ENCODE measurements around the gene TOMM40L.
"Not testable (repeated sequence)": the region's sequence is repeated elsewhere in the genome, so short reads cannot be mapped to it uniquely, and the experiment has no call there.

TOMM40L gene

DNA sequence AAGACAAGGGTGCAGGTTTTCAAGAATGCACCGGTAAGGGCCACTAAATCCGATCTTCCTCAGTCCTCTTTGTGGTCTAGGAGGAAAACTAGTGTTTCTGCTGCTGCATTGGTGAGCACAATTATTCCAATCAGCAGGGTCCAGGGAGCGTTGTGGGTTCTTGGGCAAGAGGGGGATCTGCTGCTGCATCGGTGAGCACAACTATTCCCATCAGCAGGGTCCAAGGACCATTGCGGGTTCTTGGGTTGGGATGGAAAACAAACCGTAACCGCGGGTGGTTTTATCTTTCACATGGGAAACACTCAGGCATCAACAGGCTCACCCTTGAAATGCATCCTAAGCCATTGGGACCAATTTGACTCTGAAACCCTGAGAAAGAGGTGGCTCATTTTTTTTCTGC, 25.7 kb downstream of the TOMM40L start:
- Histone ChIP-seq H3K79me2 (ENCODE audit: insufficient read depth, low read length) (no peaks in the 10 kb centered on the region), H3K9ac (ENCODE audit: low read length) (no peak overlapping the region), H3K9me3 (ENCODE audit: low read length) (no peaks in the 10 kb centered on the region), H3K27me3 (ENCODE audit: insufficient read depth, low read length) (peaks cover 6% of the 10 kb centered on the region; the same call in 1 of the 2 replicates), H3K9me2 (ENCODE audit: low read depth, low read length) (no peaks in the 10 kb centered on the region), H3K27ac (ENCODE audit: low read depth, low read length, poor library complexity, severe bottlenecking) (no peak overlapping the region), H3K4me1 (ENCODE audit: insufficient read depth, low read length, severe bottlenecking) (no peaks in the 10 kb centered on the region), H3K4me3 (ENCODE audit: low read depth, low read length, poor library complexity, severe bottlenecking) (no peak overlapping the region), H3K36me3 (ENCODE audit: insufficient read depth, low read length) (no peaks in the 10 kb centered on the region), H3F3A (ENCODE audit: insufficient read depth, low read length) (no peaks in the 10 kb centered on the region), H4K20me1 (ENCODE audit: insufficient read depth, low read length) (no peaks in the 10 kb centered on the region), H2AFZ (ENCODE audit: low read length) (no peak overlapping the region), H3K4me2 (ENCODE audit: low read length) (no peak overlapping the region)
- no peak for TF ChIP-seq EZH2 (IDR thresholded peaks at IDR 0.05; ENCODE audit: borderline replicate concordance, low read length)
- TF ChIP-seq, protein P1, sequence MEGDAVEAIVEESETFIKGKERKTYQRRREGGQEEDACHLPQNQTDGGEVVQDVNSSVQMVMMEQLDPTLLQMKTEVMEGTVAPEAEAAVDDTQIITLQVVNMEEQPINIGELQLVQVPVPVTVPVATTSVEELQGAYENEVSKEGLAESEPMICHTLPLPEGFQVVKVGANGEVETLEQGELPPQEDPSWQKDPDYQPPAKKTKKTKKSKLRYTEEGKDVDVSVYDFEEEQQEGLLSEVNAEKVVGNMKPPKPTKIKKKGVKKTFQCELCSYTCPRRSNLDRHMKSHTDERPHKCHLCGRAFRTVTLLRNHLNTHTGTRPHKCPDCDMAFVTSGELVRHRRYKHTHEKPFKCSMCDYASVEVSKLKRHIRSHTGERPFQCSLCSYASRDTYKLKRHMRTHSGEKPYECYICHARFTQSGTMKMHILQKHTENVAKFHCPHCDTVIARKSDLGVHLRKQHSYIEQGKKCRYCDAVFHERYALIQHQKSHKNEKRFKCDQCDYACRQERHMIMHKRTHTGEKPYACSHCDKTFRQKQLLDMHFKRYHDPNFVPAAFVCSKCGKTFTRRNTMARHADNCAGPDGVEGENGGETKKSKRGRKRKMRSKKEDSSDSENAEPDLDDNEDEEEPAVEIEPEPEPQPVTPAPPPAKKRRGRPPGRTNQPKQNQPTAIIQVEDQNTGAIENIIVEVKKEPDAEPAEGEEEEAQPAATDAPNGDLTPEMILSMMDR (IDR thresholded peaks at IDR 0.05; ENCODE audit: low read length), result no peak

DNA sequence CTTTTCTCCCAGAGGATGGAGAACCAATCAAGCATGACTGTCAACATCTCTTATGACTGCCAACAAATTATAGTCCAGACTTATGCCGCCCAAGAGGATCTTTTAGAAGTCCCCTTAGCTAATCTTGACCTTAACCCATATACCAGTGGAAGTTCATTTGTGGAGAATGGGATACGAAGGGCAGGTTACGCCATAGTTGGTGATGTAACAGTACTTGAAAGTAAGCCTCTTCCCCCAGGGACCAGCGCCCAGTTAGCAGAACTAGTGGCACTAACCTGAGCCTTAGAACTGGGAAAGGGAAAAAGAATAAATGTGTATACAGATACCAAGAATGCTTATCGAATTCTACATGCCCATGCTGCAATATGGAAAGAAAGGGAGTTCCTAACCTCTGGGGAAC, 29.4 kb downstream of the TOMM40L start:
- H4K20me1 ChIP-seq (ENCODE audit: insufficient read depth, low read length); H3K79me2 ChIP-seq (ENCODE audit: insufficient read depth, low read length); H3K4me2 ChIP-seq (ENCODE audit: low read length); H3K9me2 ChIP-seq (ENCODE audit: low read depth, low read length); H3K27ac ChIP-seq (ENCODE audit: low read depth, low read length, poor library complexity, severe bottlenecking); H3F3A ChIP-seq (ENCODE audit: insufficient read depth, low read length); H3K36me3 ChIP-seq (ENCODE audit: insufficient read depth, low read length); H3K4me3 ChIP-seq (ENCODE audit: low read depth, low read length, poor library complexity, severe bottlenecking); H2AFZ ChIP-seq (ENCODE audit: low read length); H3K27me3 ChIP-seq (ENCODE audit: insufficient read depth, low read length); H3K9ac ChIP-seq (ENCODE audit: low read length); H3K9me3 ChIP-seq (ENCODE audit: low read length): not testable (repeated sequence)
- peaks cover 13% of the 10 kb centered on the region for H3K4me1 ChIP-seq (ENCODE audit: insufficient read depth, low read length, severe bottlenecking)

DNA sequence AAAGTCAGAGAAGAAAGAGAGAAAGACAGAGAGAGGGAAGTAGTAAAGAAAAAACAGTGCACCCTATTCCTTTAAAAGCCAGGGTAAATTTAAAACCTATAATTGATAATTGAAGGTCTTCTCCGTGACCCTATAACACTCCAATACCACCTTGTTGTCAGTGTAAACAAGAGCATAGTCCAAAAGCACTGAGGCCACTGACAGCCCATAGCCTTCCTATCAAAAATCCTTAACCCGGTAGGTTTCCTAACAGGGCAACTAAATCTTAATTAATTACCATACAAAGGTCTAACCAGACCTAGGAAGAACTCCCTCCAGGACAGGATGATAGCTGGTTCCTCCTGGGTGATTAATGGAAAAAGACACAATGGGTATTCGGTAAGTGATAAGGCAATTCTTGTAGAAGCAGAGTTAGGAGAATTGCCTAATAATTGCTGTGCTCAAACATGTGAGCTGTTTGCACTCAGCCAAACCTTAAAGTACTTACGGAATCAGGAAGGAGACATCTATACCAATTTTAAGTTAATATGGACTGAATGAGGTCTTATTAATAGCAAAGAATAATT, 30.2 kb downstream of the TOMM40L start:
- not testable (repeated sequence) for H3K27me3 ChIP-seq (ENCODE audit: insufficient read depth, low read length); H3K27ac ChIP-seq (ENCODE audit: low read depth, low read length, poor library complexity, severe bottlenecking); H3K4me2 ChIP-seq (ENCODE audit: low read length); H4K20me1 ChIP-seq (ENCODE audit: insufficient read depth, low read length); H3K9me2 ChIP-seq (ENCODE audit: low read depth, low read length); H3K79me2 ChIP-seq (ENCODE audit: insufficient read depth, low read length); H3K4me3 ChIP-seq (ENCODE audit: low read depth, low read length, poor library complexity, severe bottlenecking); H3K36me3 ChIP-seq (ENCODE audit: insufficient read depth, low read length); H2AFZ ChIP-seq (ENCODE audit: low read length); H3K9me3 ChIP-seq (ENCODE audit: low read length); H3K9ac ChIP-seq (ENCODE audit: low read length); H3F3A ChIP-seq (ENCODE audit: insufficient read depth, low read length)
- H3K4me1 ChIP-seq (ENCODE audit: insufficient read depth, low read length, severe bottlenecking), result peaks cover 20% of the 10 kb centered on the region

DNA sequence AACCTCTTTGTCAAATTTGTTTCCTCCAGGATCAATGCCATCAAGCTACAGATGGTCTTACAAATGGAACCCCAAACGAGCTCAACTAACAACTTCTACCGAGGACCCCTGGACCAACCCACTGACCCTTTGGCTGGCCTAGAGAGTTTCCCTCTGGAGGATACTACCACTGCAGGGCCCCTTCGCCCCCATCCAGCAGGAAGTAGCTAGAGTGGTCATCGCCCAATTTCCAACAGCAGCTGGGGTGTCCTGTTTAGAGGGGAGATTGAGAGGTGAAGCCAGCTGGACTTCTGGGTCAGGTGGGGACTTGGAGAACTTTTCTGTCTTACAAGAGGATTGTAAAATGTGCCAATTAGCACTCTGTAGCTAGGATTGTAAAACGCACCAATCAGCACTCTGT, 31.2 kb downstream of the TOMM40L start:
- not testable (repeated sequence) for H3F3A ChIP-seq (ENCODE audit: insufficient read depth, low read length); H3K9ac ChIP-seq (ENCODE audit: low read length); H3K4me3 ChIP-seq (ENCODE audit: low read depth, low read length, poor library complexity, severe bottlenecking); H4K20me1 ChIP-seq (ENCODE audit: insufficient read depth, low read length); H3K9me2 ChIP-seq (ENCODE audit: low read depth, low read length); H2AFZ ChIP-seq (ENCODE audit: low read length); H3K79me2 ChIP-seq (ENCODE audit: insufficient read depth, low read length); H3K4me2 ChIP-seq (ENCODE audit: low read length); H3K9me3 ChIP-seq (ENCODE audit: low read length); H3K36me3 ChIP-seq (ENCODE audit: insufficient read depth, low read length); H3K27ac ChIP-seq (ENCODE audit: low read depth, low read length, poor library complexity, severe bottlenecking)
- Histone ChIP-seq H3K4me1 (ENCODE audit: insufficient read depth, low read length, severe bottlenecking) (peaks cover 30% of the 10 kb centered on the region), H3K27me3 (ENCODE audit: insufficient read depth, low read length) (peaks cover 12% of the 10 kb centered on the region)
